NCI-H1930 (cell line): Measurements from ENCODE around the gene OR6B2.
"Not testable (repeated sequence)": the region's sequence is repeated elsewhere in the genome, so short reads cannot be mapped to it uniquely, and the experiment has no call there.

Experiments used
- DNase-seq, 2 experiments: peaks; one replicate each; lab custom pipeline; 2025; lab: John Stamatoyannopoulos, UW

Gene OR6B2

GRCh38 chr2:240030379-240031094 lies at the start of gene OR6B2:
OR6B2 (minus strand) TSS chr2:240030429; CDS start chr2:240030429, 0 bp downstream.
- DNase-seq, result no peak

- DNase-seq, result no peak
These were observed 48.4 kb upstream of the OR6B2 start for GRCh38 chr2:240078631-240079030.

GRCh38 chr2:240077442-240077841 lies 47.2 kb upstream of the OR6B2 start:
- no peak for DNase-seq

- DNase-seq, result no peak
These were observed 44.3 kb upstream of the OR6B2 start for GRCh38 chr2:240074545-240074944.

GRCh38 chr2:240070907-240071306 lies 40.7 kb upstream of the OR6B2 start:
- no peak for DNase-seq

- no peak for DNase-seq
These were observed 39.6 kb upstream of the OR6B2 start for GRCh38 chr2:240069829-240070228.

- DNase-seq, result no peak
These were observed 38.0 kb upstream of the OR6B2 start for GRCh38 chr2:240068193-240068592.

- DNase-seq, result no peak
These were observed 36.3 kb upstream of the OR6B2 start for GRCh38 chr2:240066489-240066888.

- DNase-seq, result no peak
These were observed 34.7 kb upstream of the OR6B2 start for GRCh38 chr2:240064898-240065297.

GRCh38 chr2:240060977-240061591 lies 30.9 kb upstream of the OR6B2 start:
- DNase-seq, result peak in 1 of 2 experiments; percentile 30

- DNase-seq, result no peak
These were observed 26.4 kb upstream of the OR6B2 start for GRCh38 chr2:240056678-240057077.

- DNase-seq, result no peak
These were observed 25.1 kb upstream of the OR6B2 start for GRCh38 chr2:240055177-240055917.

- no peak for DNase-seq
These were observed 23.2 kb upstream of the OR6B2 start, which contains the start of gene OR6B3 for GRCh38 chr2:240053173-240054155. OR6B3 (minus strand) TSS chr2:240053521.

GRCh38 chr2:240052524-240052923 lies 22.3 kb upstream of the OR6B2 start:
- DNase-seq, result no peak

- no peak for DNase-seq
These were observed 21.5 kb upstream of the OR6B2 start for GRCh38 chr2:240051697-240052096.

GRCh38 chr2:240050278-240050677 lies 20.0 kb upstream of the OR6B2 start:
- DNase-seq, result no peak

GRCh38 chr2:240048237-240048636 lies 18.0 kb upstream of the OR6B2 start:
- DNase-seq, result no peak

- DNase-seq, result no peak
These were observed 14.9 kb upstream of the OR6B2 start for GRCh38 chr2:240045098-240045497.

- DNase-seq, result not testable (repeated sequence)
These were observed 13.9 kb upstream of the OR6B2 start for GRCh38 chr2:240044096-240044495.

- no peak for DNase-seq
These were observed 13.2 kb upstream of the OR6B2 start for GRCh38 chr2:240043279-240043989.

GRCh38 chr2:240042740-240043139 lies 12.5 kb upstream of the OR6B2 start:
- DNase-seq, result no peak
